Thyroid gland (tissue), 4 donors: ENCODE results near the gene PSMB3. TPM values are rescaled to one million over a fixed set of nuclear protein-coding genes. Genes with fewer than 3 reads are reported as not detected.

Source experiments
- DNase-seq, 2 donors: peaks; one replicate each; pipeline ENCODE4 v3.0.0-alpha.2; 2019
- H3K27ac ChIP-seq, 3 donors: fragments of 200-600 bp; sonication (generic); 1 replicate in 2 of 3; 2 replicates in 1 of 3; pipeline ENCODE4 v1.5.1; 2016 to 2019; ENCODE audit warnings: mild to moderate bottlenecking in 1 of 3, moderate library complexity in 1 of 3
- H3K27me3 ChIP-seq: fragments of 200-600 bp; sonication (generic); one replicate; pipeline ENCODE4 v1.5.1; 2019
- H3K36me3 ChIP-seq, 2 donors: fragments of 200-600 bp; sonication (generic); one replicate each; pipeline ENCODE4 v1.5.1; 2016 to 2019
- H3K4me1 ChIP-seq, 2 donors: fragments of 200-600 bp; sonication (generic); one replicate each; pipeline ENCODE4 v1.5.1; 2017 to 2019
- H3K4me3 ChIP-seq, 3 donors: fragments of 200-600 bp; sonication (generic); replicated peaks in 1 of 3; 1 replicate in 2 of 3; 2 replicates in 1 of 3; pipeline ENCODE4 v1.5.1; 2016; ENCODE audit warnings: mild to moderate bottlenecking in 1 of 3
- H3K9me3 ChIP-seq: fragments of 200-600 bp; sonication (generic); one replicate; pipeline ENCODE4 v1.5.1; 2017
- POLR2A ChIP-seq, 2 donors: fragments of 450-650 bp; IDR thresholded peaks; one replicate each; pipeline ENCODE4 v1.6.1; 2017; ENCODE audit warnings: antibody characterized with exemption in 2 of 2, mild to moderate bottlenecking in 2 of 2, moderate library complexity in 1 of 2
- WGBS, 2 donors: methylation state at CpG; one replicate each; pipeline ENCODE4 v1.1.5; 2017; 5-methylcytosine and 5-hydroxymethylcytosine counted together
- intact Hi-C: fragments of 100-400 bp; cut with DNase I; formaldehyde crosslinking; loops from one replicate; pipeline ENCODE4 v1.15.1; 2023
- total RNA-seq, 4 donors: library from RNA; depleted of rRNA; stranded (reverse); fragments of >200 nt; gene quantifications; one replicate each; pipeline ENCODE4 v1.2.3, GENCODE V29; 2016
- TF ChIP-seq, protein P1 (sequence below), 6 experiments: fragments of 200-600 bp in 3 of 6; fragments of 450-650 bp in 3 of 6; sonication (generic) in 3 of 6; IDR thresholded peaks; one replicate each; pipeline ENCODE4 v1.5.1; 2016 to 2019; ENCODE audit warnings: antibody characterized with exemption in 6 of 6, mild to moderate bottlenecking in 2 of 6, inconsistent platforms in 1 of 6, moderate library complexity in 1 of 6

PSMB3 gene
- total RNA-seq, 4 donors from 2014 or later = 135 to 256 (median 222) TPM

DNA sequence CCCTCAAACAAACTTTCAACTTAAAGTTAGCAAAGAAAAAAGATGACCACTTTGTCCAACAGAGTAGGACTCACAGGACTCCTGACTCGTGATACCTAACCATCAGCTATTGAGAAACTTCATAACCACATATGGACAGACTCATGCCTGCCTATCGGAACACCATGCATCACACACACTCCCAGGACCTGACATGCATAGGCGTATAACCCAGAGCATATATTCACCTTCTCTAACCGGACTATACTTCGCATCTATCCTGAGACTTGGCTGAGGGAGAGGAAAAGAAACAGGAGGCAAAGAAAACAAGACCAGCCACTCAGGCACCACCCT, 44.6 kb downstream of the PSMB3 start:
- intact Hi-C loops = no loop called here
- peaks cover 12 to 16% of the 10 kb centered on the region in 2 donors for H3K4me1 ChIP-seq
- TF ChIP-seq POLR2A (IDR thresholded peaks at IDR 0.05) = no peak
- TF ChIP-seq, protein P1, sequence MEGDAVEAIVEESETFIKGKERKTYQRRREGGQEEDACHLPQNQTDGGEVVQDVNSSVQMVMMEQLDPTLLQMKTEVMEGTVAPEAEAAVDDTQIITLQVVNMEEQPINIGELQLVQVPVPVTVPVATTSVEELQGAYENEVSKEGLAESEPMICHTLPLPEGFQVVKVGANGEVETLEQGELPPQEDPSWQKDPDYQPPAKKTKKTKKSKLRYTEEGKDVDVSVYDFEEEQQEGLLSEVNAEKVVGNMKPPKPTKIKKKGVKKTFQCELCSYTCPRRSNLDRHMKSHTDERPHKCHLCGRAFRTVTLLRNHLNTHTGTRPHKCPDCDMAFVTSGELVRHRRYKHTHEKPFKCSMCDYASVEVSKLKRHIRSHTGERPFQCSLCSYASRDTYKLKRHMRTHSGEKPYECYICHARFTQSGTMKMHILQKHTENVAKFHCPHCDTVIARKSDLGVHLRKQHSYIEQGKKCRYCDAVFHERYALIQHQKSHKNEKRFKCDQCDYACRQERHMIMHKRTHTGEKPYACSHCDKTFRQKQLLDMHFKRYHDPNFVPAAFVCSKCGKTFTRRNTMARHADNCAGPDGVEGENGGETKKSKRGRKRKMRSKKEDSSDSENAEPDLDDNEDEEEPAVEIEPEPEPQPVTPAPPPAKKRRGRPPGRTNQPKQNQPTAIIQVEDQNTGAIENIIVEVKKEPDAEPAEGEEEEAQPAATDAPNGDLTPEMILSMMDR (IDR thresholded peaks at IDR 0.05) = no peak
- H3K27me3 ChIP-seq = no peaks in the 10 kb centered on the region
- DNase-seq = no peak
- peaks cover 8 to 11% of the 10 kb centered on the region in 2 donors for H3K36me3 ChIP-seq
- H3K27ac ChIP-seq = no peak overlapping the region
- H3K9me3 ChIP-seq = no peaks in the 10 kb centered on the region
- H3K4me3 ChIP-seq = no peak overlapping the region
- 72 to 75% methylated on average over 5 of the region's 5 CpGs for WGBS, 2 donors

DNA sequence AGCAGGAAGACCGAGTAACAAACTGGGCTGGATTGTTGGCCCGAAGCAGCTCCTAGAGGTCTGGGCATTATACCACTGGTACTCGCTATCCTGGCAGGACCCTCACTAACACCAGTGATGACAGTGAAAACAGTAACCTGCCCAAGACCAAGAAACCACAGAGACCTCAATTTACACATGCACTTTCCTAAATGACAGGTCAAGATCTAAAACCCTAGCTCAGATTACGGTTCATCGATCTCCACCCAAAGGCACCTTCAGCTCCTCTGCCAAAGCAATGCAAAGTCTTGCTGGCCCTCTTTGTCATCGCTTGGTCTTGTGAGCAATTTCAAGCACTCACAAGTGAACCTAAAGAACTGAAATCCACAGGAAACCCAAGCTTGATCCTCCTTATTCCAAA, 45.3 kb downstream of the PSMB3 start:
- TF ChIP-seq, protein P1 (IDR thresholded peaks at IDR 0.05) = no peak
- TF ChIP-seq POLR2A (IDR thresholded peaks at IDR 0.05) = no peak
- no peak overlapping the region for H3K4me3 ChIP-seq

DNA sequence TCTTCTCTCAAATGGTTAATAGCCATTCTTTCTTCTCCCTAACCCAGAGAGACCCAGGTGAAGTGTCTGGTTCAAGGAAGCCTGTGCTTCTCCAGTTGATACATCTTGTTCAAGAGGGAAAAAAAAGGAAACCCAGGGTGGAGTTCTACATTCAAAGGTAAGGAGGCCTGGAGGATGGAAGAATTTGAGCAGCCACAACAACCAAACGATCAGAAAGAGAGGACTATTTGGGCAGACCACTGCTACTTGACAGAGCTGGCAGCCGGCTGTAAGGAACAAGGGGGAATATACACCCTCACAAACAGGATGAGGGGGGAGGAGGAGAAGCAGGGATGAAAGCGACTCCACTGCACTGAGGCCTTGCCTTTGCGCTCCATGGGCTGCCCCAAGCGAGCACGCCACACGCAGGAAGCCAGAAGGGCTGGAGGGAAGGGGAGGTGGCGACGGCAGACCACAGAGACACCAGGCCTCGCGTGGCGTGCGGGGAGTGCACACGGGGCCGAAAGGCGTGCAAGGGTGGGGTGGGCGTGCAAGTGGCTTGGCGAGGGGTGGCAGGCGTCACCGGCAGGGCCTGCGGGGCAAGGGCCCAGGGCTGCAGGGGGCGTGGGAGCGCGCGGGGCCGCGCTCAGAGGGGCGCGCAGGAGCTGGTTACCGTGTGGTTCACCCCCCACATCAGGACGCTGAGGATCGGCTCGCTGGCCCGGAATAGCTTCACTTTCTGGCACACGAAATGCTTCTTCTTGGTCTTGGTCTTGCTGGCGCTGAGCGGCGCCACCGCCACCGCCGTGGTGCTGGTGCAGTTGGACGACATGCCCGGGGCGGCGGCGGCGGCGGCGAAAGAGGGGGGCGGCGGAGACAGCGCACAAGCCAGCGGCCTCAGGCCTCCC, 46.3 kb downstream of the PSMB3 start:
- intact Hi-C loops = no loop called here
- H3K27ac ChIP-seq = peak overlapping the region; percentile 98 to 100 (median 99)
- WGBS, 2 donors = 1 to 2% methylated on average over 27 to 36 of the region's 53 CpGs
- TF ChIP-seq, protein P1 (IDR thresholded peaks at IDR 0.05) = no peak
- no peak for TF ChIP-seq POLR2A (IDR thresholded peaks at IDR 0.05)
- H3K4me1 ChIP-seq = peaks cover 12 to 16% of the 10 kb centered on the region in 2 donors
- H3K4me3 ChIP-seq = peak overlapping the region; percentile 59 to 73 (median 69)
- no peaks in the 10 kb centered on the region for H3K9me3 ChIP-seq
- peak; percentile 46 to 50 for DNase-seq
- no peaks in the 10 kb centered on the region for H3K27me3 ChIP-seq
- peaks cover 24 to 25% of the 10 kb centered on the region in 2 donors for H3K36me3 ChIP-seq

More for the DNA sequence above, 45.3 kb downstream of the PSMB3 start:
- Histone ChIP-seq H3K36me3 (peaks cover 14 to 18% of the 10 kb centered on the region in 2 donors), H3K4me1 (peaks cover 12 to 16% of the 10 kb centered on the region in 2 donors), H3K27me3 (no peaks in the 10 kb centered on the region), H3K27ac (peak overlapping the region in 1 of 3 donors; percentile 99), H3K9me3 (no peaks in the 10 kb centered on the region)
- DNase-seq = no peak
- 73 to 81% methylated on average over 6 of the region's 6 CpGs for WGBS, 2 donors
- intact Hi-C loops = no loop called here

DNA sequence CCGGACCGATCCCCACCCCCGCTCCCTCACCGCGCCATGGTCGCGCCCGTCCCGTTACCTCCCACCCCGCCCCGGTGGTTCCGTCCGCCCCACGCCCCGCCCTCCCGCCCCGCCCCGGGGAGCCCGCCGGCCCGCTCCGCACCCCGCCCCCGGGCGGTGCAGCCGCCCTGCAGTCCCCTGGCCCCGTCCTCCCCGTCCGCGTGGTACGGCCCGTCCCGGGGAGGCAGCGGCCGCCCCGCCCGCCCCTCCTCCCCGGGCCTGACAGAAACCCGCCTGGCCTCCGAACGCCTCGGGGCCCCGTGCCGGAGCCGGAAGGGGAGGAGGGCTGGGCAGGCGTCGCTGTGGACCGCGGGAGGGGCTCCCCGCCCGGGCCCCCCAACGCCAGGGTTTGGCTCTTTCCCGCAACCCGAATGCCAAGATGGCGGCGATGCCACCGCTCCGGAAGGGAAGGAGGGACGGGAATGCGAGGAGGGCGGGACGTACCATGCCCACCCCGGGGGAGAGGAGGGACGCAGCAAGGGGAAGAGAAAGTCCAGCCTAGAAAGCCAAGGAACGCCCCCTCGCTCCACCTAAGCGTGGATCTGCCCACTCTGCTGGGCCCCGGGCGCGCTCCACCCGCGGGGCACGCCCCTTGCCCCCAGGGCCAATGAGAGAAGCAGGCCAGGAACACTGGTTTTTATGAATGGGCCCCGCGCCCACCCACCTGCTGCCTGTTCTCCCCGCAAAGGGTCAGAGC, 47.1 kb downstream of the PSMB3 start, which contains the start of gene PIP4K2B:
TSS of gene PIP4K2B (minus strand) at position 56 of the 736 bp plus-strand sequence. CDS start 132 bp downstream, outside the sequence.
- Histone ChIP-seq H3K9me3 (no peaks in the 10 kb centered on the region), H3K27ac (peak within 1 kb of the TSS; percentile 98 to 100 (median 99)), H3K36me3 (peaks cover 32 to 34% of the 10 kb centered on the region in 2 donors), H3K4me3 (peak within 1 kb of the TSS; percentile 59 to 80 (median 73)), H3K27me3 (no peaks in the 10 kb centered on the region), H3K4me1 (peaks cover 12 to 16% of the 10 kb centered on the region in 2 donors)
- WGBS, 2 donors = 0% methylated on average over 9 to 30 of the region's 76 CpGs
- TF ChIP-seq, protein P1 (IDR thresholded peaks at IDR 0.05) = no peak
- peak in 1 of 2 donors; percentile 44 for TF ChIP-seq POLR2A (IDR thresholded peaks at IDR 0.05)
- DNase-seq = peak; percentile 98
- intact Hi-C loops = no loop called here
